ENCODE measurements around the gene HYAL2. TPM values are rescaled to one million over a fixed set of nuclear protein-coding genes. Genes with fewer than 3 reads are reported as not detected.

Gene HYAL2
- polyA plus RNA-seq, 1 donor = 37.2 TPM

GRCh38 chr3:50268703-50269451 is 53.7 kb downstream of the HYAL2 start, which contains the start of gene SEMA3B:
TSS of gene SEMA3B (plus strand) at chr3:50269147. CDS start at chr3:50269241, 94 bp downstream.
- Histone ChIP-seq H3K27ac (ENCODE audit: low read length) (peak within 1 kb of the TSS; percentile 98), H3K27me3 (ENCODE audit: control insufficient read depth, insufficient read depth, low read length) (peaks cover 5% of the 10 kb centered on the region), H3K36me3 (ENCODE audit: control insufficient read depth, insufficient read depth, low read length) (peaks cover 5% of the 10 kb centered on the region), H3K4me1 (ENCODE audit: control insufficient read depth, insufficient read depth, low read length) (peaks cover 90% of the 10 kb centered on the region), H3K4me3 (ENCODE audit: low read length) (peak within 1 kb of the TSS; percentile 75), H3K9me3 (ENCODE audit: control insufficient read depth, low read depth, low read length) (peaks cover 5% of the 10 kb centered on the region)
- DNase-seq = peak; percentile 94 to 97
- WGBS (ENCODE audit: insufficient coverage, low lambda C conversion rate) = no CpG with 5 or more reads among the region's 21 CpGs

DNA sequence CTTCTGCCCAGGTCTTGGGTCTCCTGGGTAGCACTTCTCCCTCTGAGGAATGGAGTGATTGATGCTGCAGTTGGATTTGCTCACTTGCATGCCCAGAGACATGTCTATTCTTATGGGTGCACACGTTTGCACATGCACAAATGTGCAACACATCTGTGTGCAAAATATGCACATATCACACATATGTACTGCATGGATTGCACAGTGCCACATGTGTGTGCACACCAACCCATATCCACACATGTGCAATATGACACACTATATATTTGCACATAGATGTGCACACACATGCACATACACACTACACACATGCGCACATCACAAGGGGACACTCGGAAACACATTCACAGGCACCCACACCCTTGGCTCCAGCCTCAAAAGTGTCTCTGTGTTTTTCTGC is 54.3 kb downstream of the HYAL2 start:
- Histone ChIP-seq H3K9me3 (ENCODE audit: control insufficient read depth, low read depth, low read length) (no peaks in the 10 kb centered on the region), H3K4me1 (ENCODE audit: control insufficient read depth, insufficient read depth, low read length) (peaks cover 86% of the 10 kb centered on the region), H3K4me3 (ENCODE audit: low read length) (no peak overlapping the region), H3K27ac (ENCODE audit: low read length) (peak overlapping the region; percentile 98), H3K36me3 (ENCODE audit: control insufficient read depth, insufficient read depth, low read length) (peaks cover 2% of the 10 kb centered on the region), H3K27me3 (ENCODE audit: control insufficient read depth, insufficient read depth, low read length) (peaks cover under 1% of the 10 kb centered on the region)
- no CpG with 5 or more reads among the region's 3 CpGs for WGBS (ENCODE audit: insufficient coverage, low lambda C conversion rate)
- peak in 1 of 2 donors; percentile 44 for DNase-seq

Other genes with a start within 250 kb of the HYAL2 start
- 272 TPM for gene RBM5, start 233.8 kb downstream of the HYAL2 start, polyA plus RNA-seq
- 8.9 TPM for gene SEMA3F, start 167.4 kb downstream of the HYAL2 start, polyA plus RNA-seq
- not detected for gene GNAT1, start 131.1 kb downstream of the HYAL2 start, polyA plus RNA-seq
- gene SLC38A3, start 117.5 kb downstream of the HYAL2 start, polyA plus RNA-seq = 2.0 TPM
- gene GNAI2, start 86.5 kb downstream of the HYAL2 start, polyA plus RNA-seq = 118 TPM
- gene SEMA3B, start 53.6 kb downstream of the HYAL2 start, polyA plus RNA-seq = 87.0 TPM
- gene LSMEM2, start 43.7 kb downstream of the HYAL2 start, polyA plus RNA-seq = 0.25 TPM
- 55.4 TPM for gene IFRD2, start 30.3 kb downstream of the HYAL2 start, polyA plus RNA-seq
- 2.7 TPM for gene HYAL3, start 23.3 kb downstream of the HYAL2 start, polyA plus RNA-seq
- gene NAA80, start 23.3 kb downstream of the HYAL2 start, polyA plus RNA-seq = 9.6 TPM
- gene HYAL1, start 19.2 kb downstream of the HYAL2 start, polyA plus RNA-seq = 2.1 TPM
- gene TUSC2, start 5.5 kb upstream of the HYAL2 start, polyA plus RNA-seq = 28.0 TPM
- gene RASSF1, start 18.1 kb upstream of the HYAL2 start, polyA plus RNA-seq = 19.5 TPM
- gene ZMYND10, start 23.0 kb upstream of the HYAL2 start, polyA plus RNA-seq = 0.99 TPM
- gene NPRL2, start 28.0 kb upstream of the HYAL2 start, polyA plus RNA-seq = 20.7 TPM
- gene CYB561D2, start 28.1 kb upstream of the HYAL2 start, polyA plus RNA-seq = 20.6 TPM
- gene TMEM115, start 36.8 kb upstream of the HYAL2 start, polyA plus RNA-seq = 44.2 TPM
- 7.5 TPM for gene CACNA2D2, start 180.9 kb upstream of the HYAL2 start, polyA plus RNA-seq
- gene C3orf18, start 245.0 kb upstream of the HYAL2 start, polyA plus RNA-seq = 6.8 TPM
- 29.9 TPM for gene HEMK1, start 246.8 kb upstream of the HYAL2 start, polyA plus RNA-seq

All from large intestine (tissue), 3 donors.